Measurements from ENCODE around the gene MRPS25.

- TF ChIP-seq CTCF (IDR thresholded peaks at IDR 0.05; ENCODE audit: poor library complexity, severe bottlenecking) (no peak), EZH2 (IDR thresholded peaks at IDR 0.05; ENCODE audit: borderline replicate concordance, insufficient read depth, low read length, poor library complexity, severe bottlenecking) (no peak), POLR2AphosphoS5 (IDR thresholded peaks at IDR 0.05) (no peak), REST (IDR thresholded peaks at IDR 0.05; ENCODE audit: borderline replicate concordance) (no peak), MXI1 (conservative IDR thresholded peaks at IDR 0.05; ENCODE audit: poor library complexity, severe bottlenecking) (no peak), RAD21 (conservative IDR thresholded peaks at IDR 0.05) (no peak), TAF1 (IDR thresholded peaks at IDR 0.05; ENCODE audit: low read depth) (no peak)
Observed at GRCh38 chr3:15089201-15089600, 24.1 kb upstream of the MRPS25 start.
